H1 (cell line): ENCODE data around the gene NPTXR. TPM values are rescaled to one million over a fixed set of nuclear protein-coding genes. Genes with fewer than 3 reads are reported as not detected.

ENCODE experiments used
- CTCF ChIA-PET: fragments of 300-600 bp; sonication (Branson Sonifier 250); formaldehyde crosslinking; loops from one replicate; lab custom pipeline; 2021; ENCODE audit not compliant: partially characterized antibody; lab: Charles Lee
- POLR2A ChIA-PET: fragments of 300-600 bp; sonication (Branson Sonifier 250); formaldehyde crosslinking; loops from one replicate; lab custom pipeline; 2021; ENCODE audit warnings: inconsistent platforms; ENCODE audit not compliant: partially characterized antibody; lab: Charles Lee
- DNase-seq, 2 experiments: peaks; one replicate each; pipeline versions ENCODE4 v3.0.0 to v3.0.0-alpha.2; 2010 to 2022; ENCODE audit warnings: low spot score in 2 of 2, low read depth in 1 of 2, mixed read lengths in 1 of 2
- FAIRE-seq: peaks from 2 replicates; lab custom pipeline; 2011; peaks lifted over from hg19 to GRCh38; lab: Jason Lieb, UNC
- H2AFZ ChIP-seq: 2 replicates; pipeline ENCODE4 v1.8.1; 2012; ENCODE audit warnings: low read length, inconsistent platforms
- H2AK5ac ChIP-seq: 2 replicates; pipeline ENCODE4 v1.6.1; 2013; ENCODE audit warnings: low read depth, low read length
- H2BK120ac ChIP-seq: replicated peaks from 2 replicates; pipeline ENCODE3; 2013; ENCODE audit warnings: low read depth, low read length, inconsistent platforms
- H2BK12ac ChIP-seq: 2 replicates; pipeline ENCODE4 v1.6.1; 2013; ENCODE audit warnings: low read depth, low read length
- H2BK15ac ChIP-seq: 2 replicates; pipeline ENCODE4 v1.6.1; 2013; ENCODE audit warnings: low read length
- H2BK20ac ChIP-seq: 2 replicates; pipeline ENCODE4 v1.6.1; 2013; ENCODE audit warnings: low read length
- H2BK5ac ChIP-seq: 2 replicates; pipeline ENCODE4 v1.6.1; 2013; ENCODE audit warnings: low read depth, low read length
- H3K14ac ChIP-seq: 2 replicates; pipeline ENCODE4 v1.6.1; 2013; ENCODE audit warnings: inconsistent platforms; ENCODE audit not compliant: insufficient read length
- H3K18ac ChIP-seq: 2 replicates; pipeline ENCODE4 v1.6.1; 2013; ENCODE audit warnings: low read length; ENCODE audit errors: extremely low read depth
- H3K23ac ChIP-seq: 2 replicates; pipeline ENCODE4 v1.6.1; 2013; ENCODE audit warnings: inconsistent platforms; ENCODE audit not compliant: insufficient read length
- H3K23me2 ChIP-seq: 2 replicates; pipeline ENCODE4 v1.6.1; 2013; ENCODE audit warnings: low read depth, low read length
- H3K27ac ChIP-seq: 2 replicates; pipeline ENCODE4 v1.6.1; 2011; ENCODE audit warnings: low read depth, low read length, inconsistent platforms
- H3K27me3 ChIP-seq, 4 experiments: replicated peaks in 1 of 4; 1 replicate in 1 of 4; 2 replicates in 3 of 4; pipeline versions ENCODE4 v1.6.1 to v1.8.1; 2011 to 2013; ENCODE audit warnings: low read length in 3 of 4, mild to moderate bottlenecking in 3 of 4, inconsistent platforms in 2 of 4, mixed read lengths in 2 of 4, moderate library complexity in 1 of 4; ENCODE audit not compliant: control insufficient read depth in 3 of 4, insufficient read depth in 3 of 4; ENCODE audit errors: extremely low read depth in 1 of 4
- H3K36me3 ChIP-seq, 4 experiments: 2 replicates each; pipeline versions ENCODE4 v1.6.1 to v1.8.1; 2011 to 2013; ENCODE audit warnings: mild to moderate bottlenecking in 4 of 4, low read length in 3 of 4, moderate library complexity in 2 of 4, control low read depth in 1 of 4, inconsistent platforms in 1 of 4; ENCODE audit not compliant: insufficient read depth in 4 of 4, control insufficient read depth in 2 of 4
- H3K4ac ChIP-seq: replicated peaks from 2 replicates; pipeline ENCODE3; 2013; ENCODE audit warnings: low read length, low read depth, mixed read lengths, inconsistent platforms; ENCODE audit not compliant: insufficient read length
- H3K4me1 ChIP-seq, 4 experiments: replicated peaks in 1 of 4; 1 replicate in 1 of 4; 2 replicates in 3 of 4; pipeline versions ENCODE4 v1.6.1 to v1.8.1; 2011 to 2013; ENCODE audit warnings: low read length in 3 of 4, inconsistent platforms in 2 of 4, mixed read lengths in 1 of 4; ENCODE audit not compliant: insufficient read depth in 4 of 4, control insufficient read depth in 3 of 4
- H3K4me2 ChIP-seq, 2 experiments: 2 replicates each; pipeline versions ENCODE4 v1.6.1 to v1.8.1; 2011 to 2013; ENCODE audit warnings: low read depth in 2 of 2, low read length in 2 of 2, control low read depth in 1 of 2, inconsistent platforms in 1 of 2, mild to moderate bottlenecking in 1 of 2; ENCODE audit not compliant: insufficient read depth in 1 of 2
- H3K4me3 ChIP-seq, 4 experiments: fragments of 200-600, 300-600 bp in 1 of 4; sonication (generic), shearing (Covaris generic), sonication (Bioruptor Twin) in 1 of 4; 2 replicates each; pipeline versions ENCODE4 v1.5.1 to v1.8.1; 2011 to 2016; ENCODE audit warnings: low read length in 4 of 4, low read depth in 3 of 4, control low read depth in 2 of 4, inconsistent platforms in 2 of 4, mild to moderate bottlenecking in 2 of 4, mixed read lengths in 1 of 4, moderate library complexity in 1 of 4; ENCODE audit not compliant: insufficient read depth in 2 of 4; ENCODE audit errors: extremely low read depth in 1 of 4
- H3K56ac ChIP-seq: replicated peaks from 2 replicates; pipeline ENCODE3; 2013; ENCODE audit warnings: low read depth, mild to moderate bottlenecking, mixed read lengths, low read length, inconsistent platforms; ENCODE audit not compliant: insufficient read length
- H3K79me1 ChIP-seq: 2 replicates; pipeline ENCODE4 v1.6.1; 2013; ENCODE audit warnings: low read depth, low read length, control low read depth
- H3K79me2 ChIP-seq, 2 experiments: 2 replicates each; pipeline versions ENCODE4 v1.6.1 to v1.8.1; 2012 to 2013; ENCODE audit warnings: low read length in 2 of 2, mild to moderate bottlenecking in 2 of 2, inconsistent platforms in 1 of 2; ENCODE audit not compliant: insufficient read depth in 2 of 2, control insufficient read depth in 1 of 2
- H3K9ac ChIP-seq, 4 experiments: replicated peaks in 1 of 4; 1 replicate in 1 of 4; 2 replicates in 3 of 4; pipeline versions ENCODE4 v1.6.1 to v1.8.1; 2011 to 2013; ENCODE audit warnings: low read depth in 3 of 4, low read length in 3 of 4, control low read depth in 2 of 4, mild to moderate bottlenecking in 2 of 4, moderate library complexity in 2 of 4, inconsistent platforms in 1 of 4; ENCODE audit errors: extremely low read depth in 1 of 4
- H3K9me3 ChIP-seq, 2 experiments: 2 replicates each; pipeline versions ENCODE4 v1.6.1 to v1.8.1; 2012 to 2013; ENCODE audit warnings: mild to moderate bottlenecking in 2 of 2, moderate library complexity in 2 of 2, control low read depth in 1 of 2, inconsistent platforms in 1 of 2, low read depth in 1 of 2, low read length in 1 of 2, mixed read lengths in 1 of 2; ENCODE audit not compliant: insufficient read depth in 2 of 2
- H4K20me1 ChIP-seq, 2 experiments: replicated peaks in 1 of 2; 2 replicates each; pipeline versions ENCODE3 to v1.8.1; 2011 to 2013; ENCODE audit warnings: inconsistent platforms in 2 of 2, low read length in 2 of 2, mild to moderate bottlenecking in 1 of 2; ENCODE audit not compliant: insufficient read depth in 2 of 2, control insufficient read depth in 1 of 2
- H4K5ac ChIP-seq: 2 replicates; pipeline ENCODE4 v1.6.1; 2013; ENCODE audit warnings: low read length, low read depth, mixed read lengths, inconsistent platforms; ENCODE audit not compliant: insufficient read length
- H4K8ac ChIP-seq: 2 replicates; pipeline ENCODE4 v1.8.0; 2013; ENCODE audit warnings: mild to moderate bottlenecking, moderate library complexity, low read length, inconsistent platforms; ENCODE audit not compliant: insufficient read depth; ENCODE audit errors: extremely low read depth
- H4K91ac ChIP-seq: replicated peaks from 2 replicates; pipeline ENCODE3; 2013; ENCODE audit warnings: low read length, mixed read lengths, inconsistent platforms; ENCODE audit not compliant: insufficient read length
- CEBPB ChIP-seq: IDR thresholded peaks from 2 replicates; pipeline ENCODE4 v1.6.1; 2012; ENCODE audit warnings: low read depth, low read length
- KDM5A ChIP-seq: fragments of 200-600 bp; IDR thresholded peaks from 2 replicates; pipeline ENCODE4 v1.7.1; 2012; ENCODE audit warnings: mild to moderate bottlenecking, low read length, inconsistent platforms, mixed read lengths
- NANOG ChIP-seq: IDR thresholded peaks from 2 replicates; pipeline ENCODE4 v1.6.1; 2011; ENCODE audit warnings: low read length, low read depth, mild to moderate bottlenecking, inconsistent platforms; ENCODE audit not compliant: insufficient read depth, poor library complexity, severe bottlenecking
- POLR2A ChIP-seq, 2 experiments: IDR thresholded peaks; 1 replicate in 1 of 2; 2 replicates in 1 of 2; pipeline ENCODE4 v1.6.1; 2011; ENCODE audit warnings: low read depth in 2 of 2, low read length in 2 of 2, mild to moderate bottlenecking in 2 of 2; ENCODE audit errors: control extremely low read depth in 1 of 2
- RBBP5 ChIP-seq: IDR thresholded peaks from 2 replicates; pipeline ENCODE4 v1.7.1; 2012; ENCODE audit warnings: low read depth, mild to moderate bottlenecking, inconsistent platforms, low read length, moderate library complexity, borderline replicate concordance
- RNF2 ChIP-seq: fragments of 200-900, 300-1000 bp; sonication (generic); IDR thresholded peaks from 2 replicates; pipeline ENCODE4 v1.7.1; 2016; ENCODE audit warnings: borderline replicate concordance, low read depth, mild to moderate bottlenecking, antibody characterized with exemption, low read length; ENCODE audit not compliant: poor library complexity, severe bottlenecking; ENCODE audit errors: missing control alignments
- SIX5 ChIP-seq: IDR thresholded peaks from 2 replicates; pipeline ENCODE4 v1.6.1; 2011; ENCODE audit warnings: mild to moderate bottlenecking, low read depth, low read length
- SP1 ChIP-seq: IDR thresholded peaks from 2 replicates; pipeline ENCODE4 v1.6.1; 2011; ENCODE audit warnings: low read depth, low read length
- WGBS, 2 experiments: shearing (Covaris generic) in 1 of 2; methylation state at CpG; one replicate each; pipeline versions ENCODE4 v1.1.6 to v1.1.7; 2013 to 2015; ENCODE audit warnings: low lambda C conversion rate in 2 of 2, mixed read lengths in 2 of 2, inconsistent platforms in 1 of 2, low coverage in 1 of 2, missing lambda C conversion rate in 1 of 2; ENCODE audit not compliant: insufficient replicate concordance in 2 of 2, insufficient coverage in 1 of 2, insufficient read length in 1 of 2; ENCODE audit errors: extremely low coverage in 1 of 2, missing lambda C conversion rate in 1 of 2; 5-methylcytosine and 5-hydroxymethylcytosine counted together
- polyA plus RNA-seq, 7 experiments: library from polyadenylated mRNA; depleted of rRNA in 3 of 7; stranded (reverse) in 5 of 7; unstranded in 2 of 7; fragments of >200 nt in 5 of 7; fragments of 200-250 nt in 2 of 7; gene quantifications; 1 replicate in 5 of 7; 2 replicates in 1 of 7; 4 replicates in 1 of 7; pipeline versions ENCODE4 v1.2.1 to v1.2.3, GENCODE V29; 2011 to 2013; ENCODE audit warnings: missing spikeins in 2 of 7, mixed read lengths in 2 of 7
- total RNA-seq: library from RNA; stranded (reverse); fragmentation: NEBNext Ultra II Directional; extraction: Animal tissue kit (Norgen Biotek cat#: 25700); gene quantifications from 2 replicates; pipeline ENCODE4 v1.2.1, GENCODE V29; 2021

The NPTXR gene
- total and polyA plus RNA-seq, 2 of the 8 experiments (the other 6 are each of a cell fraction or from before 2014, with no cell fraction given), result 3.7 to 6.4 TPM

DNA sequence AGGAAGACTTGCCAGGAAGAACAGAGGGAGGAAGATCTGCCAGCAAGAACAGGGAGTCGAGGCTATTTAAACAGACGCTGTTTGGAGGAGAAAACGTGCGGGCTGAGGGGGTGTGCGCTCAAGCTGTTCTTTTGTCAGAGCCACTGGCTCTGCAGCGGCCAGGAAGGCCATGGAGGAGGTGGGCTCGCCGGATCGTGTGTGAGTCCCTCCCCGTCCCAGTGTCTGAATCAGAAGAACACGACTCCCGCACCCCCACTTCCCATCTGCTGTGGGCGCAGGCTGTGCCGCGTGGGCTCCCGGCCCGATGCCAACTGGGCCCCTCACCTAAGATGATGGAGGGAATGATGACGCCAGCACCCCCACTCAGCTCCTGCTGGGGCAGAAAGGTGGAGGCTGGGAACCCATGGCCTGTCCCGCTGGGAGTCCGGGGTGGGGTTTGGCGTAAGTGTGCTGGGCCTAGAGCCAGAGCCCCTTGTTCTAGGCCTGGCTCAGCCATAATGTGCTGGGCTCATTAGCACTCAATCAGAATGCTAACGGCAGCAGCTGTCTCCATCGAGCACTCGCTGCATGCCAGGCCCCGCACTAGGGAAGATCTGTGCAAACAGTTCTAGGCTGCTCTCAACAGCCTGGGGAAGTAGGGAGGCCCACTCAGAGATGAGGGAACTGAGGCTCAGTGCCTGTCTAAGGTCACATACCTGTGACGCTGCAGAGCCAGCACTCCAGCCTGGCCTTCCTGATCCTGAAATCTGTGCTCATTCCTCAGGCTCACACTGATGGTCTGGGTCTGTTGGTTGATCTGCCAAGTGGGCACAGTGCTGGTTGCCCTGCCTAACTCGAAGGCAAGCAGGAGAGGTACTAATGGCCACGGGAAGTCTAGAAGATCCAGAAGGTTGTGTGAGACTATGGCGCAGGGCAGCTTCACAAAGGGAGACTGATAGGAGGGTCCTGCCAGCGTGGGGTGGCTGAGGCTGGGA lies 11.5 kb downstream of the NPTXR start:
- Histone ChIP-seq H4K8ac (no peak overlapping the region; the same call in 1 of the 2 replicates), H3K23ac (no peak overlapping the region), H3K79me1 (no peaks in the 10 kb centered on the region), H2BK5ac (no peak overlapping the region), H2BK120ac (no peak overlapping the region), H3K23me2 (peaks cover 1% of the 10 kb centered on the region; the same call in 1 of the 2 replicates), H3K56ac (no peak overlapping the region), H3K9me3 (no peaks in the 10 kb centered on the region), H4K20me1 (peaks cover 0 to 3% of the 10 kb centered on the region in 2 experiments), H2BK20ac (no peak overlapping the region), H2AFZ (no peak overlapping the region), H3K4me3 (no peak overlapping the region), H3K4me1 (peaks cover 0 to 11% (median 5%) of the 10 kb centered on the region in 4 experiments; a peak in 5 of 7 replicates), H2BK12ac (0 out of 2 replicates have a peak overlapping the region, but pooled peaks have one; percentile 5), H2BK15ac (no peak overlapping the region), H4K91ac (no peak overlapping the region), H3K4ac (no peak overlapping the region), H3K36me3 (no peaks in the 10 kb centered on the region), H3K18ac (no peak overlapping the region), H3K4me2 (no peak overlapping the region), H3K14ac (no peak overlapping the region), H3K79me2 (no peaks in the 10 kb centered on the region), H3K27ac (no peak overlapping the region), H3K9ac (no peak overlapping the region), H4K5ac (no peak overlapping the region), H3K27me3 (no peaks in the 10 kb centered on the region), H2AK5ac (no peak overlapping the region)
- POLR2A ChIA-PET, result interaction anchor here (1.4 kb wide), 1 partner anchor 11 kb away, joined by 5 read pairs; the partner anchor contains the start of gene NPTXR
- FAIRE-seq, result no peak
- CTCF ChIA-PET, result interaction anchor here (0.7 to 2.2 kb wide), 2 partner anchors 63 kb away, joined by 3 to 11 read pairs; no protein-coding TSS in a partner anchor
- 85% methylated on average over 30 of the region's 30 CpGs; no CpG with 5 or more reads in 1 of the 2 experiments for WGBS, 2 experiments
- no peak for DNase-seq
- TF ChIP-seq SIX5 (no peak), CEBPB (no peak), RNF2 (no peak), RBBP5 (no peak), KDM5A (no peak), POLR2A (IDR thresholded peaks at IDR 0.05; ENCODE audit: control extremely low read depth in 1 of 2, low read depth in 2 of 2, low read length in 2 of 2) (no peak), SP1 (no peak), NANOG (no peak)
